ENCODE results near the gene SLC47A1. TPM values are rescaled to one million over a fixed set of nuclear protein-coding genes. Genes with fewer than 3 reads are reported as not detected.

SLC47A1 gene
- total and polyA plus RNA-seq, 9 donors = 2.1 to 89.9 (median 10.6) TPM

- Histone ChIP-seq H3K4me1 (ENCODE audit: insufficient read depth) (no peaks in the 10 kb centered on the region), H3K27me3 (no peaks in the 10 kb centered on the region), H3K9me3 (no peaks in the 10 kb centered on the region), H3K27ac (no peak overlapping the region), H3K36me3 (no peaks in the 10 kb centered on the region), H3K4me3 (no peak overlapping the region)
- TF ChIP-seq, protein P1, sequence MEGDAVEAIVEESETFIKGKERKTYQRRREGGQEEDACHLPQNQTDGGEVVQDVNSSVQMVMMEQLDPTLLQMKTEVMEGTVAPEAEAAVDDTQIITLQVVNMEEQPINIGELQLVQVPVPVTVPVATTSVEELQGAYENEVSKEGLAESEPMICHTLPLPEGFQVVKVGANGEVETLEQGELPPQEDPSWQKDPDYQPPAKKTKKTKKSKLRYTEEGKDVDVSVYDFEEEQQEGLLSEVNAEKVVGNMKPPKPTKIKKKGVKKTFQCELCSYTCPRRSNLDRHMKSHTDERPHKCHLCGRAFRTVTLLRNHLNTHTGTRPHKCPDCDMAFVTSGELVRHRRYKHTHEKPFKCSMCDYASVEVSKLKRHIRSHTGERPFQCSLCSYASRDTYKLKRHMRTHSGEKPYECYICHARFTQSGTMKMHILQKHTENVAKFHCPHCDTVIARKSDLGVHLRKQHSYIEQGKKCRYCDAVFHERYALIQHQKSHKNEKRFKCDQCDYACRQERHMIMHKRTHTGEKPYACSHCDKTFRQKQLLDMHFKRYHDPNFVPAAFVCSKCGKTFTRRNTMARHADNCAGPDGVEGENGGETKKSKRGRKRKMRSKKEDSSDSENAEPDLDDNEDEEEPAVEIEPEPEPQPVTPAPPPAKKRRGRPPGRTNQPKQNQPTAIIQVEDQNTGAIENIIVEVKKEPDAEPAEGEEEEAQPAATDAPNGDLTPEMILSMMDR (IDR thresholded peaks at IDR 0.05) = no peak
- no peak for TF ChIP-seq POLR2A (IDR thresholded peaks at IDR 0.05)
- TF ChIP-seq EP300 (IDR thresholded peaks at IDR 0.05) = no peak
- WGBS, 3 donors = 72 to 85% (median 79%) methylated on average over 1 of the region's 1 CpG
- no peak for DNase-seq
- intact Hi-C loops (cut with DNase I) = no loop called here
Observed at GRCh38 chr17:19568016-19568350, 34.3 kb downstream of the SLC47A1 start.

- Histone ChIP-seq H3K4me1 (ENCODE audit: insufficient read depth) (no peaks in the 10 kb centered on the region), H3K4me3 (no peak overlapping the region), H3K9me3 (no peaks in the 10 kb centered on the region), H3K27ac (no peak overlapping the region), H3K27me3 (no peaks in the 10 kb centered on the region), H3K36me3 (no peaks in the 10 kb centered on the region)
- TF ChIP-seq, protein P1 (IDR thresholded peaks at IDR 0.05) = no peak
- TF ChIP-seq POLR2A (IDR thresholded peaks at IDR 0.05) = no peak
- no peak for TF ChIP-seq EP300 (IDR thresholded peaks at IDR 0.05)
- intact Hi-C loops (cut with DNase I) = no loop called here
- DNase-seq = no peak
- 79 to 81% (median 80%) methylated on average over 3 of the region's 3 CpGs for WGBS, 3 donors
Observed at GRCh38 chr17:19569785-19570543, 36.3 kb downstream of the SLC47A1 start.

DNA sequence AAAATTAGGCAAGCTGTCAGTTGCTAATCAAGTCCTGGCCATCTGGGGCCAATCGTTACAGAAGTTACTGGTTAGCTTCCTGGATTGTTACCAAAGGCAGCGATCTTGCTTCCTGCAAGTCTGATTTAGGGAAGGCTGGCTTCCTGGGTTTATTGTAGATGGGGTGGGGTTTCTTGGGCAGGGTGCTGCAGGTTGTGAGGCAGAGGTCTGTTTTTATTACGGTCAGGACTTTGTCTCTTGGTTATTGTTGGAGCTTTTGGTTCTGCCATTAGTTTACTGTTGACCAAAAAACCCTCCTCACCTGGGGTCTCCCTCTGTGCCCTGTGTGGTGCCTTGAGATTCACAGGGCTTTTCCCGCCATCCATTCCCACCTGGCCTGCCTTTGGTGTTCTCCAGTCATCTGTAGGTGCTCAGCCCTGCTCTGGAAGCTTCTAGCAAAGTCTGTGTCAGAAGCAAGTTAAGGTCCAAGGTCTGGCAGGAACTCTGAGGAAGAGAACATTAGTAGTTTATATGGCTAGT is 36.9 kb downstream of the SLC47A1 start:
- H3K4me3 ChIP-seq = no peak overlapping the region
- intact Hi-C loops (cut with DNase I) = no loop called here
- no peak for DNase-seq
- no peaks in the 10 kb centered on the region for H3K4me1 ChIP-seq (ENCODE audit: insufficient read depth)
- H3K9me3 ChIP-seq = no peaks in the 10 kb centered on the region
- TF ChIP-seq, protein P1 (IDR thresholded peaks at IDR 0.05) = no peak
- TF ChIP-seq POLR2A (IDR thresholded peaks at IDR 0.05) (no peak), EP300 (IDR thresholded peaks at IDR 0.05) (no peak)
- no peaks in the 10 kb centered on the region for H3K36me3 ChIP-seq
- H3K27me3 ChIP-seq = no peaks in the 10 kb centered on the region
- no peak overlapping the region for H3K27ac ChIP-seq
- 55 to 72% (median 58%) methylated on average over 4 of the region's 4 CpGs for WGBS, 3 donors

GRCh38 chr17:19573075-19573474 is 39.4 kb downstream of the SLC47A1 start:
- Histone ChIP-seq H3K4me3 (no peak overlapping the region), H3K9me3 (no peaks in the 10 kb centered on the region), H3K4me1 (ENCODE audit: insufficient read depth) (no peaks in the 10 kb centered on the region), H3K36me3 (no peaks in the 10 kb centered on the region), H3K27ac (no peak overlapping the region), H3K27me3 (no peaks in the 10 kb centered on the region)
- no peak for TF ChIP-seq POLR2A (IDR thresholded peaks at IDR 0.05)
- TF ChIP-seq, protein P1 (IDR thresholded peaks at IDR 0.05) = no peak
- no peak for TF ChIP-seq EP300 (IDR thresholded peaks at IDR 0.05)
- intact Hi-C loops (cut with DNase I) = no loop called here
- DNase-seq = no peak
- WGBS, 3 donors = 27 to 38% (median 28%) methylated on average over 2 of the region's 2 CpGs
